Activated T-helper 17 cell treated with anti-CD3 and anti-CD28 coated beads, Interleukin-2, amount 50 U/mL, for 72 hours (primary cell): ENCODE data around the gene PIEZO2. TPM values are rescaled to one million over a fixed set of nuclear protein-coding genes. Genes with fewer than 3 reads are reported as not detected.

Experiments
- ATAC-seq: fragments of 150-1000 bp; cut with Tn5 transposase; replicated peaks from 2 replicates; pipeline ENCODE4 v1.10.0; 2021; ENCODE audit warnings: mild to moderate bottlenecking, moderate library complexity
- H3K27ac Mint-ChIP-seq: one replicate; pipeline ENCODE4 v1.8.0; 2022; ENCODE audit warnings: mixed read lengths
- H3K27me3 Mint-ChIP-seq: one replicate; pipeline ENCODE4 v1.8.0; 2022; ENCODE audit warnings: mixed read lengths
- H3K36me3 Mint-ChIP-seq: one replicate; pipeline ENCODE4 v1.8.0; 2022; ENCODE audit warnings: low read depth, mild to moderate bottlenecking, mixed read lengths
- H3K4me1 Mint-ChIP-seq: one replicate; pipeline ENCODE4 v1.8.0; 2022; ENCODE audit warnings: mixed read lengths
- H3K4me3 Mint-ChIP-seq: one replicate; pipeline ENCODE4 v1.8.0; 2022; ENCODE audit warnings: mild to moderate bottlenecking, mixed read lengths
- H3K9me3 Mint-ChIP-seq: one replicate; pipeline ENCODE4 v1.8.0; 2022; ENCODE audit warnings: mixed read lengths
- total RNA-seq, 2 donors: library from RNA; stranded (reverse); gene quantifications; one replicate each; pipeline ENCODE4 v1.2.3, GENCODE V29; 2022

PIEZO2 gene
- total RNA-seq, 2 donors from 2014 or later: not detected

GRCh38 chr18:10743766-10744165 lies 405.6 kb downstream of the PIEZO2 start:
- ATAC-seq: no peak
- Mint-ChIP-seq H3K9me3 (no peaks in the 10 kb centered on the region), H3K27ac (no peak overlapping the region), H3K4me3 (peak overlapping the region; percentile 43), H3K36me3 (no peaks in the 10 kb centered on the region), H3K4me1 (no peaks in the 10 kb centered on the region), H3K27me3 (no peaks in the 10 kb centered on the region)

DNA sequence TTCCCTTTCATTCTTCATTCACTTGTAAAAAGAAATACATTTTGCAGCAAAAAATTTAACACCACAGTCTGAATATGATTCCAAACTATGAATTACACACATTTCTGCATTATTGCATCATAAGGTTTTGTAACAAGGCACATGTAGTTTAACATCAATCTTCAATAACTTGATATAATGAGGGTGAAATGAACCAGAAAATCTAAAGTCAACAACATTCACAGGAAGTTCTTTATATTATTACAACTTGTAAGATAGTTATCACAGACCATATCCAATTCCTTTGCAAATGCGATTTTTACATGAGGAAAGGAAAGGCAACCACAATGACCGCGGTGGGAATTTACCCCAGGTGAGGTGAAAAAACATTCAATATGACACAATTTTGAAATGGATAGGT lies 410.2 kb downstream of the PIEZO2 start:
- no peak for ATAC-seq
- no peak overlapping the region for H3K27ac Mint-ChIP-seq
- H3K36me3 Mint-ChIP-seq: no peaks in the 10 kb centered on the region
- no peaks in the 10 kb centered on the region for H3K4me1 Mint-ChIP-seq
- no peaks in the 10 kb centered on the region for H3K9me3 Mint-ChIP-seq
- H3K27me3 Mint-ChIP-seq: no peaks in the 10 kb centered on the region
- no peak overlapping the region for H3K4me3 Mint-ChIP-seq

DNA sequence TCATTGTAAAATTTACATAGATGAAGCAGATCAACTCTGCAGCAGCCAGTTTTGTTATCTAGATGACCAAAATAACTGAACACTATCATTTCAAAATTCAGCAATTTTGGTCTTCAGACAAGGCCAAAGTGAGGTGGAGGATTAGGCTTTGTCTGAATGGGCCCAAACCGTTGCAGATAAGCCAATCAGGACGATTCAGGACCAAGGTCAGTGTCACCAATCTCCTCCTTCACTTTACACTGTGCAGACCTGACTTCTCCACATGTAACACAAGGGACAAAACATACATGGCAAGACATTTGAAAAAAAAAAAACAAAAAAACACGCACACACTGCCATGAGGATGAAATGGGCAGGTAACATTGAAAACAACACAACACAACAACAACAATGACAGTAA lies 412.4 kb downstream of the PIEZO2 start:
- no peaks in the 10 kb centered on the region for H3K4me1 Mint-ChIP-seq
- no peak for ATAC-seq
- H3K4me3 Mint-ChIP-seq: no peak overlapping the region
- no peaks in the 10 kb centered on the region for H3K27me3 Mint-ChIP-seq
- H3K27ac Mint-ChIP-seq: no peak overlapping the region
- H3K36me3 Mint-ChIP-seq: no peaks in the 10 kb centered on the region
- H3K9me3 Mint-ChIP-seq: no peaks in the 10 kb centered on the region

GRCh38 chr18:10732990-10733389 lies 416.4 kb downstream of the PIEZO2 start:
- Mint-ChIP-seq H3K27ac (no peak overlapping the region), H3K27me3 (peaks cover 8% of the 10 kb centered on the region), H3K36me3 (no peaks in the 10 kb centered on the region), H3K4me1 (no peaks in the 10 kb centered on the region), H3K9me3 (no peaks in the 10 kb centered on the region), H3K4me3 (no peak overlapping the region)
- ATAC-seq: no peak

DNA sequence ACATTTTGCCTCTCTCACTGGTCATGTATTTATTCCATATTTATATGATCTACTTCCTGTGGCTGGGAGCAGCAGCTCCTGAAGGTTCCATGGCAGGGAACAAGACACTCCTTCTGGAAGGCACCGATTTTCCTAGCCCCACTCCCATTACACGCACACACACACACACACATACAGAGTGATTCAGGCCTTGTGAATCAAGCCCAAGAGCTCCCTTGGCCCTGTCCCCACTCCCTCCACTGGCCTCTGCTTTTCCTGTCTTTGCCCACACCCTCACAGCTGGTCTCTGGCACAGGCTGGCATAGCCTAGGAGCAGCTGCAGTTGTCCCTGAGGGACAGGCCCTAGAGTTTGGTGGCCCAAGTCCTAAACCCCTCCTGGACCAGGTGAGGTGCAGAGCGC lies 421.9 kb downstream of the PIEZO2 start:
- H3K36me3 Mint-ChIP-seq: no peaks in the 10 kb centered on the region
- no peak for ATAC-seq
- H3K4me3 Mint-ChIP-seq: no peak overlapping the region
- H3K4me1 Mint-ChIP-seq: no peaks in the 10 kb centered on the region
- no peaks in the 10 kb centered on the region for H3K9me3 Mint-ChIP-seq
- peaks cover 29% of the 10 kb centered on the region for H3K27me3 Mint-ChIP-seq
- no peak overlapping the region for H3K27ac Mint-ChIP-seq

GRCh38 chr18:10726198-10727068 lies 422.9 kb downstream of the PIEZO2 start:
- Mint-ChIP-seq H3K9me3 (no peaks in the 10 kb centered on the region), H3K27me3 (peaks cover 33% of the 10 kb centered on the region), H3K36me3 (no peaks in the 10 kb centered on the region), H3K27ac (no peak overlapping the region), H3K4me3 (no peak overlapping the region), H3K4me1 (no peaks in the 10 kb centered on the region)
- ATAC-seq: no peak

- Mint-ChIP-seq H3K36me3 (no peaks in the 10 kb centered on the region), H3K27me3 (peaks cover 29% of the 10 kb centered on the region), H3K4me1 (no peaks in the 10 kb centered on the region), H3K9me3 (no peaks in the 10 kb centered on the region), H3K27ac (no peak overlapping the region), H3K4me3 (no peak overlapping the region)
- no peak for ATAC-seq
Measured at GRCh38 chr18:10724666-10725065, 424.7 kb downstream of the PIEZO2 start.

DNA sequence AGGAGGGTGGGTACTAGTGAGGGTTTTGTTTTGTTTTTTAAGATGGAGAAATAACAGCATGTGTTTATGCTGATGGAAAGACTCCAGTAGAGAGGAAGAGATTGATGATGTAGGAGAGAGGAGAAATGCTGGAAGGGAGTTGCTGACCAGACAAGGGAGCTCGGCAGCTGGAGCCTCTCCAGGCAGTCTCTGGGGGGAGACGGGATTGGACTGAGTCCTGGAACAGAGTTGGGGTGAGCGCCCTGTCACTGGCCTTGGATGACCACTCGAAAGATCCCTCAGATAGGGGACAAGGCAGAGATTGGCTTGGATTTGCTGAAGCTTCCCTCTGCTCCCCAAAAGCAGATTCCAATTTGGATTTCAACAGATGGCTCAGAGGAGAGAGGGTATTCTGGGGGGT lies 425.9 kb downstream of the PIEZO2 start:
- ATAC-seq: no peak
- no peaks in the 10 kb centered on the region for H3K4me1 Mint-ChIP-seq
- no peaks in the 10 kb centered on the region for H3K36me3 Mint-ChIP-seq

DNA sequence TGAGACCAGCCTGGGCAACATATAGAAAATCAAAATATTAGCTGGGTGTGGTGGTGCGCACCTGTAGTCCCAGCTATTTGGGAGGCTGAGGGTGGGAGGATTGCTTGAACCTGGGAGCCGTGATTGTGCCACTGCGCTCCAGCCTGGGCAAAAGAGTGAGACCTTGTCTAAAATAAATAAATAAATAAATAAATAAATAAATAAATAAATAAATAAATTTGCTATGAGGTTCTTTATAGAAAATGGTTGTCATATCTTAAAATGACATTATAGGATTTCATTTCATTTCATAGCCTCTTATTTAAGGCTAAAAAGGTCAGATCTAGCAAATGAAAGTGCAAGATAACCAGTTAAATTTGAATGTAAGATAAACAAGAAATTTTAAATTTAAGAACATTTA lies 430.6 kb downstream of the PIEZO2 start:
- H3K27me3 Mint-ChIP-seq: peaks cover 22% of the 10 kb centered on the region
- H3K9me3 Mint-ChIP-seq: no peaks in the 10 kb centered on the region
- H3K4me1 Mint-ChIP-seq: no peaks in the 10 kb centered on the region
- ATAC-seq: no peak
- no peak overlapping the region for H3K27ac Mint-ChIP-seq
- no peaks in the 10 kb centered on the region for H3K36me3 Mint-ChIP-seq
- H3K4me3 Mint-ChIP-seq: no peak overlapping the region

More for the DNA sequence above, 425.9 kb downstream of the PIEZO2 start:
- H3K9me3 Mint-ChIP-seq: no peaks in the 10 kb centered on the region
- H3K4me3 Mint-ChIP-seq: no peak overlapping the region
- H3K27ac Mint-ChIP-seq: no peak overlapping the region
- H3K27me3 Mint-ChIP-seq: peaks cover 28% of the 10 kb centered on the region

- Mint-ChIP-seq H3K27me3 (peaks cover 11% of the 10 kb centered on the region), H3K4me1 (no peaks in the 10 kb centered on the region), H3K36me3 (no peaks in the 10 kb centered on the region), H3K4me3 (no peak overlapping the region), H3K9me3 (no peaks in the 10 kb centered on the region), H3K27ac (no peak overlapping the region)
- no peak for ATAC-seq
Measured at GRCh38 chr18:10715791-10716190, 433.6 kb downstream of the PIEZO2 start.

DNA sequence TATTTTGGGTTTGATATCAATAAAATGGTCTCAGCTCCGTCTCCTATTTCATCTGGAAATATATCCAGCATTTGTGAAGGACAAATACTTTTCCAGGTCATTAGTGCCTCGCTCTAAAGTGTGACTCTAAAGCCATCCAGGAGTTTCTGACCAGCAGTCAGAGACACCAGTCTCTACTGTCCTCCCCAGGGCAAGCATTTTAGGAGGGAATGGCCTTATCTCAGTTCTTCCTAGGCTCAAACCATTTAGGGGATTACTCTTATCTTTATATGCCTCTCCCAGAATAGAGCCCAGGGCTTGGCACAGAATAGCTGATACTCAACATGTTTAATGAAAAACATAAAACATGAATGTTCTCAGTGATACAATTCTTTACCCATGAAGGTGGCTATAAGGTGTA lies 436.0 kb downstream of the PIEZO2 start:
- ATAC-seq: no peak
- Mint-ChIP-seq H3K36me3 (no peaks in the 10 kb centered on the region), H3K4me3 (no peak overlapping the region), H3K27me3 (peaks cover 14% of the 10 kb centered on the region), H3K27ac (no peak overlapping the region), H3K4me1 (no peaks in the 10 kb centered on the region), H3K9me3 (no peaks in the 10 kb centered on the region)

GRCh38 chr18:10707294-10707693 lies 442.1 kb downstream of the PIEZO2 start:
- H3K36me3 Mint-ChIP-seq: no peaks in the 10 kb centered on the region
- ATAC-seq: no peak
- H3K4me3 Mint-ChIP-seq: no peak overlapping the region
- H3K27me3 Mint-ChIP-seq: peaks cover 4% of the 10 kb centered on the region
- no peaks in the 10 kb centered on the region for H3K9me3 Mint-ChIP-seq
- no peak overlapping the region for H3K27ac Mint-ChIP-seq
- no peaks in the 10 kb centered on the region for H3K4me1 Mint-ChIP-seq

GRCh38 chr18:10705786-10706185 lies 443.6 kb downstream of the PIEZO2 start:
- H3K27me3 Mint-ChIP-seq: peaks cover 4% of the 10 kb centered on the region
- H3K4me3 Mint-ChIP-seq: no peak overlapping the region
- no peaks in the 10 kb centered on the region for H3K4me1 Mint-ChIP-seq
- H3K36me3 Mint-ChIP-seq: no peaks in the 10 kb centered on the region
- no peaks in the 10 kb centered on the region for H3K9me3 Mint-ChIP-seq
- no peak overlapping the region for H3K27ac Mint-ChIP-seq
- ATAC-seq: no peak

DNA sequence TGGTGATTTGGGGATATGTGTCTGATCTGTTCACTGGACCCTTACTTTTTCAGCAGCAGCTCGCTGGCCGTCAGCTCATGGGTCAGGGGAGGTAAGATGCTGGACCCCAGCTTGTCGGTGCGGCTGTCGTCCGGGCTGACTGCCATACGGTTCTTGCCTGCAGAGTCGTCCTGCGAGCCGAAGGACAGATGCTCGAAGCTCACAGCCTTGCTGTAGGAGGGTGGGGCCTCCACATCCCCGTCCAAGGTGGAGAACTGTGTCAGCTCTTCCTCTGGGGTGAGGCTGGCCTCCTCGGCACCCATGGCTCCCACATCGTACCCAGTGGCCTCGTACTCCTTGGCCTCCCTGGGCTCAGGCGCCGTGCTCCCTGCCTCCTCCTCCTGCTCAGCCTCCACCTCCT lies 444.1 kb downstream of the PIEZO2 start:
- Mint-ChIP-seq H3K27ac (no peak overlapping the region), H3K9me3 (no peaks in the 10 kb centered on the region), H3K36me3 (no peaks in the 10 kb centered on the region), H3K4me1 (no peaks in the 10 kb centered on the region), H3K27me3 (peaks cover 4% of the 10 kb centered on the region), H3K4me3 (no peak overlapping the region)
- no peak for ATAC-seq

DNA sequence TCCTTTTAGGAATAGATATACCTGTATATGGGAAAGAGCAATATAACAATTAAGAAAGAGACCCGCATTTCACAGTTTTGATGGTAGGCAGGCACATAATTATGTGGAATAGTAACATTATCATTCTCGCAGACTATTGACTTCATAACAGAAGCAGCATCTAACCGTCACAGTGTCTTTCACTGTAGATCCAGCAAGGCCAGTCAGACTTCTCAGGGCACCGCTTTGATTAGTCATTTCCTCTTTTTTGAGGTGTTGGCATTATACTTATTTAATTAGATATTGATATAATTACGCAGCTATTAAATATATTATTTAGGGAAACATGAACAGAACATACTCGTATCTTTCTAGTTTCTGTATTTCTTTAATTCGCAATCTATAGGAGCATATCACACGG lies 447.2 kb downstream of the PIEZO2 start:
- Mint-ChIP-seq H3K4me1 (no peaks in the 10 kb centered on the region), H3K27me3 (no peaks in the 10 kb centered on the region), H3K36me3 (no peaks in the 10 kb centered on the region), H3K9me3 (no peaks in the 10 kb centered on the region), H3K27ac (no peak overlapping the region), H3K4me3 (no peak overlapping the region)
- ATAC-seq: no peak
